K562 (cell line): Measurements from ENCODE around the gene AUNIP. TPM values are rescaled to one million over a fixed set of nuclear protein-coding genes. Genes with fewer than 3 reads are reported as not detected.

Experiments
- BHLHE40 ChIP-seq: IDR thresholded peaks from 2 replicates; pipeline ENCODE4 v1.6.1; 2011; ENCODE audit warnings: low read length, improper control_type of control experiment
- DMBX1 ChIP-seq: fragments of 250-450 bp; sonication (Bioruptor Pico); IDR thresholded peaks from 2 replicates; pipeline ENCODE4 v1.8.0; 2022; ENCODE audit warnings: inconsistent platforms, mild to moderate bottlenecking, moderate library complexity, borderline replicate concordance
- EP400 ChIP-seq: fragments of 450-650 bp; IDR thresholded peaks from 2 replicates; pipeline ENCODE4 v1.6.1; 2017; ENCODE audit warnings: antibody characterized with exemption, mild to moderate bottlenecking, moderate library complexity
- HINFP ChIP-seq: fragments of 450-650 bp; conservative IDR thresholded peaks from 2 replicates; pipeline ENCODE4 v1.6.1; 2016; ENCODE audit warnings: missing genetic modification characterization, low read depth, mild to moderate bottlenecking, control low read depth, missing compliant biosample characterization
- HLTF ChIP-seq: fragments of 450-650 bp; IDR thresholded peaks from 2 replicates; pipeline ENCODE4 v1.6.1; 2016
- NRF1 ChIP-seq, 2 experiments: fragments of 450-650 bp; IDR thresholded peaks in 1 of 2; conservative IDR thresholded peaks in 1 of 2; 2 replicates each; pipeline ENCODE4 v1.6.1; 2014; ENCODE audit warnings: mild to moderate bottlenecking in 2 of 2
- POLR2G ChIP-seq: fragments of 200-400 bp; formaldehyde crosslinking; IDR thresholded peaks from 2 replicates; pipeline ENCODE4 v1.6.1; 2017; ENCODE audit warnings: low read depth, mild to moderate bottlenecking, antibody characterized with exemption, low read length, moderate library complexity
- SFPQ ChIP-seq: fragments of 200-400 bp; formaldehyde crosslinking; IDR thresholded peaks from 2 replicates; pipeline ENCODE4 v1.6.1; 2017; ENCODE audit warnings: mild to moderate bottlenecking, low read depth, low read length, moderate library complexity
- SMAD4 ChIP-seq: fragments of 250-450 bp; sonication (Bioruptor Pico); conservative IDR thresholded peaks from 2 replicates; pipeline ENCODE4 v1.8.0; 2021; ENCODE audit warnings: inconsistent platforms, mild to moderate bottlenecking, moderate library complexity
- STAG1 ChIP-seq: sonication (generic); formaldehyde crosslinking; IDR thresholded peaks from 2 replicates; pipeline ENCODE4 v1.5.0; 2020; ENCODE audit warnings: missing genetic modification reagents, borderline replicate concordance
- TAF9B ChIP-seq: fragments of 450-650 bp; IDR thresholded peaks from 2 replicates; pipeline ENCODE4 v1.6.1; 2018; ENCODE audit warnings: mild to moderate bottlenecking; ENCODE audit not compliant: partially characterized antibody
- VEZF1 ChIP-seq: fragments of 200-800 bp; sonication (Bioruptor generic); IDR thresholded peaks from 2 replicates; pipeline ENCODE4 v1.6.1; 2017; ENCODE audit warnings: missing genetic modification characterization, missing compliant biosample characterization
- ZNF316 ChIP-seq: fragments of 450-650 bp; IDR thresholded peaks from 2 replicates; pipeline ENCODE4 v1.6.1; 2016
- ZNF583 ChIP-seq: fragments of 250-450 bp; sonication (Bioruptor Pico); IDR thresholded peaks from 2 replicates; pipeline ENCODE4 v1.4.0; 2020
- polyA plus RNA-seq, 8 experiments: library from polyadenylated mRNA; depleted of rRNA in 4 of 8; stranded (reverse) in 5 of 8; unstranded in 3 of 8; fragments of >200 nt; fragmentation: Nextera tagmentation in 2 of 8; fragmentation: Illumina TruSeq in 1 of 8; extraction: Ambion mirVana in 2 of 8; extraction: Trizol in 1 of 8; gene quantifications; 2 replicates each; pipeline versions ENCODE4 v1.2.1 to v1.2.3, GENCODE V29; 2011 to 2014; ENCODE audit warnings: inconsistent platforms in 1 of 8, missing spikeins in 1 of 8
- total RNA-seq, 7 experiments: library from RNA; depleted of rRNA in 6 of 7; stranded (reverse); fragments of >200 nt in 6 of 7; fragmentation: Illumina TruSeq in 2 of 7; extraction: Trizol in 2 of 7; gene quantifications; 2 replicates each; pipeline versions ENCODE4 v1.2.1 to v1.2.3, GENCODE V29; 2011 to 2021; ENCODE audit warnings: low replicate concordance in 1 of 7
- TF ChIP-seq, protein P1 (sequence below), 2 experiments: fragments of 450-650 bp; formaldehyde crosslinking in 1 of 2; IDR thresholded peaks; 2 replicates each; pipeline versions ENCODE4 v1.4.0 to v1.6.1; 2014 to 2020; ENCODE audit warnings: mild to moderate bottlenecking in 2 of 2, borderline replicate concordance in 1 of 2, low read depth in 1 of 2

Gene AUNIP
- total and polyA plus RNA-seq, 9 of the 15 experiments (the other 6 are each of a cell fraction or from before 2014, with no cell fraction given), result 12.1 to 53.8 (median 47.1) TPM

DNA sequence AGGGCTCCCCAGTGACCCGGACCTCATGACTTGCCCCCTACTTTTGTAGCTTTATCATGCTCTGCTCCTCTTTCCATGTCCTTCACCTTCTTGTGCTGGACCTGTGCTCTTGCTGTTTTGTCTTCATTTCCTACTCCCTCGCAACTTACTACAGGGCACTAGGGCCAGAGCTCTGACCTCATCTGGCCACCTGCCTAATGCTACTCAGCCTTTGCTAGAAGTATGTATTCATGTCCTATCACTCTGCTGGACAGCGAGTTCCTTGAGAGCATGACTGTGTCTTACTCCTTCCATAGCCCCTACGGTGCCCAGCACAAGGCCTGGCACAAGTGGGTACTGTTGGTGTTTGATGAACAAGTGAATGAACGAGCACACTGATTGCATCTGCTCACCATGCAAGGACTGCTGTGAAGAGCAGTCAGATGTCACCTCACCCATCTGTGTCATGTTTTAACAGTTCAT is 37.6 kb downstream of the AUNIP start (continued):
- TF ChIP-seq, protein P1, sequence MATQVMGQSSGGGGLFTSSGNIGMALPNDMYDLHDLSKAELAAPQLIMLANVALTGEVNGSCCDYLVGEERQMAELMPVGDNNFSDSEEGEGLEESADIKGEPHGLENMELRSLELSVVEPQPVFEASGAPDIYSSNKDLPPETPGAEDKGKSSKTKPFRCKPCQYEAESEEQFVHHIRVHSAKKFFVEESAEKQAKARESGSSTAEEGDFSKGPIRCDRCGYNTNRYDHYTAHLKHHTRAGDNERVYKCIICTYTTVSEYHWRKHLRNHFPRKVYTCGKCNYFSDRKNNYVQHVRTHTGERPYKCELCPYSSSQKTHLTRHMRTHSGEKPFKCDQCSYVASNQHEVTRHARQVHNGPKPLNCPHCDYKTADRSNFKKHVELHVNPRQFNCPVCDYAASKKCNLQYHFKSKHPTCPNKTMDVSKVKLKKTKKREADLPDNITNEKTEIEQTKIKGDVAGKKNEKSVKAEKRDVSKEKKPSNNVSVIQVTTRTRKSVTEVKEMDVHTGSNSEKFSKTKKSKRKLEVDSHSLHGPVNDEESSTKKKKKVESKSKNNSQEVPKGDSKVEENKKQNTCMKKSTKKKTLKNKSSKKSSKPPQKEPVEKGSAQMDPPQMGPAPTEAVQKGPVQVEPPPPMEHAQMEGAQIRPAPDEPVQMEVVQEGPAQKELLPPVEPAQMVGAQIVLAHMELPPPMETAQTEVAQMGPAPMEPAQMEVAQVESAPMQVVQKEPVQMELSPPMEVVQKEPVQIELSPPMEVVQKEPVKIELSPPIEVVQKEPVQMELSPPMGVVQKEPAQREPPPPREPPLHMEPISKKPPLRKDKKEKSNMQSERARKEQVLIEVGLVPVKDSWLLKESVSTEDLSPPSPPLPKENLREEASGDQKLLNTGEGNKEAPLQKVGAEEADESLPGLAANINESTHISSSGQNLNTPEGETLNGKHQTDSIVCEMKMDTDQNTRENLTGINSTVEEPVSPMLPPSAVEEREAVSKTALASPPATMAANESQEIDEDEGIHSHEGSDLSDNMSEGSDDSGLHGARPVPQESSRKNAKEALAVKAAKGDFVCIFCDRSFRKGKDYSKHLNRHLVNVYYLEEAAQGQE (IDR thresholded peaks at IDR 0.05; ENCODE audit: borderline replicate concordance), result peak; percentile 52; the same call in 1 of the 2 replicates
- TF ChIP-seq, protein P1 (CRISPR knock-in tag; IDR thresholded peaks at IDR 0.05; ENCODE audit: low read depth), result peak; percentile 49; the same call in 1 of the 2 replicates
- TF ChIP-seq NRF1 (conservative IDR thresholded peaks at IDR 0.05 in 1 of 2, IDR thresholded peaks at IDR 0.05 in 1 of 2) (no peak), ZNF583 (CRISPR knock-in tag) (no peak), TAF9B (no peak), HINFP (tag) (no peak), ZNF316 (no peak), BHLHE40 (no peak), VEZF1 (CRISPR knock-in tag) (no peak), EP400 (no peak), HLTF (no peak), DMBX1 (CRISPR knock-in tag) (no peak), STAG1 (CRISPR knock-in tag) (0 out of 2 replicates have a peak, but pooled peaks have one; percentile 7), POLR2G (no peak), SFPQ (no peak), SMAD4 (CRISPR knock-in tag) (no peak)
